Measurements from ENCODE around the gene OCA2.

Gene OCA2

GRCh38 chr15:27835233-27835939 lies 263.7 kb downstream of the OCA2 start:
- no peak for DNase-seq

DNA sequence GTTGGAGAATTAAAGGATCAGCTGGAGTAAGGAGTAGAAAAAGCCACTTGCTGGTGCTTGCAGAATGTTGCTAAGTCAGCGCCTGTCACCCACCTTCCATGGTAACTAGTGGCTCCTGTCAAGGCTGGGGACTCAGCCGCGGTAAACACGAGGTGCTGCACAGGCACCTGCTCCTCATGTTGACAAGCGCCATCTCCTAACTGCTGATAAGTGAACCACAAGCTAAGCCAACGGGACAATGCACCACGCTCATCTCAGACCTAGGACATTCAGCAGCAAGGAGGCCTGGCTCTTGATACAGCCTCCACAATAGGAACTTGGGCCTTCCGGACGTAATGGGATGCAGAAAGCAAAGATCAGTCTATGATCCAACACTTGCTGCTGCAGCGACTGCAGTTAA lies 264.4 kb downstream of the OCA2 start:
- DNase-seq = no peak

GRCh38 chr15:27833974-27834373 lies 265.1 kb downstream of the OCA2 start:
- no peak for DNase-seq

GRCh38 chr15:27833178-27833577 lies 265.9 kb downstream of the OCA2 start:
- no peak for DNase-seq

- DNase-seq = no peak
Measured at GRCh38 chr15:27832237-27832596, 266.9 kb downstream of the OCA2 start.

- DNase-seq = no peak
Measured at GRCh38 chr15:27831384-27832236, 267.5 kb downstream of the OCA2 start.

GRCh38 chr15:27828746-27829145 lies 270.4 kb downstream of the OCA2 start:
- no peak for DNase-seq

DNA sequence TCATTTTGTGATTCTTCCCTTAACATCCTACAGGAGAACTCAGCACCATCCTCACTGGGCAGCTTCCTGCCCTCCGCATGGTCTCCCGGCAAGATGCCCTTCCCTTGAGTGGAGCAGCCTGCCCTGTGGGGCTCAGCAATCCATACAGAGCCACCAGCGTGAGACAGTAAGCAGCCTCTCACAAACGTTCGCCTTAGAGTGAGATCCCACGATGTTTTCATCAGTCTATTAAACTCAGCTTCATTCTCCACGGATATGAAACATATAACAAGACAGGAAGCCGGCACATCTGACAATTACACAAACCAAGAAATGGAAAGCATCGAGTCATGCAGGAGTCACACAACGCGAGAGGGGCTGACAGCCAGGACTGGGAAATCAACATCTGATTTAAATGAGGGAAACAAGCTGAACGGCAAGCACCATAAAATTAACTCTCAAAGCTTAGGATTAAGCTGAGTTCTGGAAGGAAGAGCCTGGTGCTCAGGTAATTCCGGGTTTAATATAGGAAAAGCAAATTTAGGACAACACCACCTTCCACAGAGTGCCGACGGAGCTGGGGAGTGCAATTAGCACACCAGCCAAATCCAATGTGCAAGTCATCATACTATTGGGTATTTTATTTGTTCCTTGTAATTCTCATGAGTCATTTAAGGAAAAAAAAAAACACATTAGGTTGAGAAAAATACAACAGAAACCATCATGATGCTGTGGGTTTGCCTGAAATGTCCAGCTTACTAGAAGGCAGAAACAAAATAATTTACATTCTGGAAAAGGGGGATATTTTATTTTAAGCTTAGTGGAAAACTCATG lies 272.0 kb downstream of the OCA2 start:
- no peak for DNase-seq

DNA sequence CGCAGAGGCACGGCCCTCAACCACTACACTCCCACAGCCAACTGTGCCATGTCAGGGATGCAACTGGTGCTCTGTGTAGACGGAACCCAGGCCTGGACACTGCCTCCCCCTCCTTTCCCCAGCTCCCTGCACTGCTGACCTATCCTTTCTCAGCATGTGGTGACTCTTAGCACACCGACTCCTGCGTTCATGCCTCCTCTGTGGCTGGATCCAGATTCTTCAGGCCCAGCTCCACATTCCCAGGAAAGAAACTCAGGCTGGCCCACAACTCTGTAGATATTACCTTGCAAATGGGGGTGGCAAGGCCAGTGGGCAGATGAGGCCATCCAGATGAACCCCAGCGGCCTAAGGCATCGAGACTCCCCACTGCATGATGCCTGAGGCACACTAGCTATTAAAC lies 272.7 kb downstream of the OCA2 start:
- no peak for DNase-seq

DNA sequence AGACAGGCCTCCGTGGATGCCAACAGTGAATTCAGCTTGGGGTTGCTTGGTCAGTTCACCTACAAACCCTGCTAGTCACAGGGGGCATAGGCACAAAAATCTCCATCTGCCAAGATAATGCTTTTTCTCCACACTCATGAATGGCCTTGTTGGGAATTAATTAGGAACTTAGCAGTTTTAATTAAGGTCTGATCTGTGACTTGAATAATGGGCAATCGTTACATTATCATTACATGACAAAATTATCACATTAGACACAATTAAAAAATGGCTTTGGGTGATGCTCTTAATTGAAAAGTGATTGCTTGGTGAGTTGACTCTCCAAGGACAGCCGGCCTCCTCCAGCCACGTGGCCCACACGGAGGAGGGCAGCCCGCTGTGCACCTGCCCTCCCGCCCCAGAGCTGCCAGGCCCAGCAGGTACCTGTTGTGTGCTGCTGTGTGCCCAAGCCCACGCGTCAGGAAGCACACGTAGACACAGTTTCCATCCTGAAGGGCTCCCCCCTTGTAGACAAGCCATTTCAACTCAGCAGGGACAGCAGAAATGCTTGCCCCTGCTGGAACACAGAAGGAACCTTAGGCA lies 274.2 kb downstream of the OCA2 start:
- no peak for DNase-seq

GRCh38 chr15:27821273-27821672 lies 277.8 kb downstream of the OCA2 start:
- DNase-seq = no peak

GRCh38 chr15:27820722-27821121 lies 278.4 kb downstream of the OCA2 start:
- no peak for DNase-seq

GRCh38 chr15:27820232-27820631 lies 278.9 kb downstream of the OCA2 start:
- DNase-seq = no peak

- DNase-seq = no peak
Measured at GRCh38 chr15:27817258-27817657, 281.9 kb downstream of the OCA2 start.

GRCh38 chr15:27816790-27817189 lies 282.3 kb downstream of the OCA2 start:
- no peak for DNase-seq

DNA sequence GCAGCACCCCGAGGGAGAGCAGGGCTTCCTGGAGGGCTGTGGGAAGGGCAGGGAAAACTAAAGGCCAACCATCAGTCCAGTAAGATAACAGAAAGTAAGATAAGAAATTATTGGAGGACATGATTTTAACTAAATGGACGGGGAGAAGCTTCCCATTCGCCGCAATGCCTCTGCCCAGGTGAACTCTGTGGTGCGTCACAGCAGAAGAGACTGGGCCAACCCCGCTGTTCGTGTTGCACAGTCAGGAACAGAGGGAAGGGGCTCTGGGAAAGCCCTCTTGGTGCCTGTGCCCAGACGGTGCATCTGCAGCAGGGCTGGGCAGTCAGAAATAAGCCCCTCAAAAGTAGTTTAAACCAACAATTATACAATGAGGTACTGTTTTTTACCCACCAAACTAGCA lies 284.1 kb downstream of the OCA2 start:
- DNase-seq = no peak

GRCh38 chr15:27813139-27813538 lies 286.0 kb downstream of the OCA2 start:
- DNase-seq = no peak

- DNase-seq = no peak
Measured at GRCh38 chr15:27808182-27808581, 290.9 kb downstream of the OCA2 start.

DNA sequence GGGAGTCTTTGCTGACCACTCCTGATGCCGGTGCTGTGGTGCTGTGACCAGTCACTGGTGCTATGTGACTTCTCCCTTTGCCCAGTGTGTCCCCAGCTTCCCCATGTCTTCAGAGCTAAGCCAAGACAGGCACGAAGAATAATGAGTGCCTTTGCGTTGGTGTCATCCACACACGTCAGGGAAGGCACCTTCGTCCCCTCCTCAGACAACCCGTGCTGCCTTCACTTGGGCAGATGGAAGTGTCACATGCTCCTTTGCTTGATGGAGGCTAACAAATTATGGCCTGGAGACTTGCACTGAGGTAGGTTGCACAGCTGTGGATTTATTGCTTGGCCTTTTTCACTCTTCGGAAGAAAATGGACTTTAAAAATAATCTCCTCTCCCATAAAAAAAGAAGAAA lies 291.8 kb downstream of the OCA2 start:
- DNase-seq = no peak

- DNase-seq = no peak
Measured at GRCh38 chr15:27806396-27806795, 292.7 kb downstream of the OCA2 start.

GRCh38 chr15:27805261-27806220 lies 293.6 kb downstream of the OCA2 start:
- no peak for DNase-seq
